ENCODE data around the gene SLC26A2. TPM values are rescaled to one million over a fixed set of nuclear protein-coding genes. Genes with fewer than 3 reads are reported as not detected.

The SLC26A2 gene
- total and polyA plus RNA-seq, 3 donors from 2014 or later, result 7.4 to 16.3 (median 13.5) TPM

DNA sequence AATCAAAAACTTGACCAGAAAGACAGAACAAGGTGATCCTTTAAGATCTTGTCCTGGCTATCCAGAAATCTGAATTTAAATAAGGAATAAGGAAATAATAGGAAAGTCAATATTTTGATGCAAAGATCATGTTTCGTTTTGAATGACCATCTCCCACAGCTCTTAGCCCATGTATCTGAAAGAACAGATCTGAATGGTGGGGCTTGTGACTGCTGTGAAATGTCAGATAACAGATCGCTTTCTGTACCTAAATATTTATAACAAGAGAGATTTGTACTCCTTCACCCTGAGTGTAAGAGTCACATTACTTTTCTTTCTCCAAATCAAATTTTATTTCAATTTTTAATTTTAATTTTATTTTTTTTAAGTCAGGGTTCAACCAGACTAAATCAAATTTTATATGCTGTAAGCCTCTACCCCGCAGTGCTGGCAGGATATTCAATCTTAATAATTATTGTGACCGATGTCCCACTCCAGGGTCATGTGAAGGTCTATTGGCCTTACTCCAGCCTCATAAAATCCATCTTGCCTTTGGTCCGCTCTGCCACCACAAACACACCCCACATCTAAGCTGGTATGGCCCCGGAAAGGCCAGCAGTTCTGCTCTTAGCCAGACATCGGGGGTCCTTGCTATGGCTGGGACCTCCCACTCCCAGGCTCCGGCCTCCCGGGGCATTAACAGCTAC lies 7.0 kb upstream of the SLC26A2 start:
- intact Hi-C loops (cut with DNase I; ENCODE audit: low total_unique reads), result no loop called here
- WGBS, 2 donors, result 80 to 81% methylated on average over 9 of the region's 9 CpGs
- Histone ChIP-seq H3K27ac (no peak overlapping the region), H3K9me3 (no peaks in the 10 kb centered on the region), H3K4me1 (no peaks in the 10 kb centered on the region), H3K4me3 (no peak overlapping the region), H3K27me3 (no peaks in the 10 kb centered on the region), H3K36me3 (ENCODE audit: low read depth, missing control alignments) (no peaks in the 10 kb centered on the region)
- no peak for DNase-seq
- TF ChIP-seq, protein P1, sequence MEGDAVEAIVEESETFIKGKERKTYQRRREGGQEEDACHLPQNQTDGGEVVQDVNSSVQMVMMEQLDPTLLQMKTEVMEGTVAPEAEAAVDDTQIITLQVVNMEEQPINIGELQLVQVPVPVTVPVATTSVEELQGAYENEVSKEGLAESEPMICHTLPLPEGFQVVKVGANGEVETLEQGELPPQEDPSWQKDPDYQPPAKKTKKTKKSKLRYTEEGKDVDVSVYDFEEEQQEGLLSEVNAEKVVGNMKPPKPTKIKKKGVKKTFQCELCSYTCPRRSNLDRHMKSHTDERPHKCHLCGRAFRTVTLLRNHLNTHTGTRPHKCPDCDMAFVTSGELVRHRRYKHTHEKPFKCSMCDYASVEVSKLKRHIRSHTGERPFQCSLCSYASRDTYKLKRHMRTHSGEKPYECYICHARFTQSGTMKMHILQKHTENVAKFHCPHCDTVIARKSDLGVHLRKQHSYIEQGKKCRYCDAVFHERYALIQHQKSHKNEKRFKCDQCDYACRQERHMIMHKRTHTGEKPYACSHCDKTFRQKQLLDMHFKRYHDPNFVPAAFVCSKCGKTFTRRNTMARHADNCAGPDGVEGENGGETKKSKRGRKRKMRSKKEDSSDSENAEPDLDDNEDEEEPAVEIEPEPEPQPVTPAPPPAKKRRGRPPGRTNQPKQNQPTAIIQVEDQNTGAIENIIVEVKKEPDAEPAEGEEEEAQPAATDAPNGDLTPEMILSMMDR (IDR thresholded peaks at IDR 0.05), result no peak
- no peak for TF ChIP-seq POLR2A (IDR thresholded peaks at IDR 0.05)

GRCh38 chr5:149954798-149955197 lies 5.8 kb upstream of the SLC26A2 start:
- no peak overlapping the region for H3K27ac ChIP-seq
- no peak for DNase-seq
- intact Hi-C loops (cut with DNase I; ENCODE audit: low total_unique reads), result no loop called here
- no peak overlapping the region for H3K4me3 ChIP-seq
- no peaks in the 10 kb centered on the region for H3K27me3 ChIP-seq
- TF ChIP-seq, protein P1 (IDR thresholded peaks at IDR 0.05), result no peak
- TF ChIP-seq POLR2A (IDR thresholded peaks at IDR 0.05), result no peak
- WGBS, 2 donors, result 75 to 85% methylated on average over 6 of the region's 6 CpGs
- no peaks in the 10 kb centered on the region for H3K9me3 ChIP-seq
- no peaks in the 10 kb centered on the region for H3K36me3 ChIP-seq (ENCODE audit: low read depth, missing control alignments)
- peaks cover 4% of the 10 kb centered on the region for H3K4me1 ChIP-seq

DNA sequence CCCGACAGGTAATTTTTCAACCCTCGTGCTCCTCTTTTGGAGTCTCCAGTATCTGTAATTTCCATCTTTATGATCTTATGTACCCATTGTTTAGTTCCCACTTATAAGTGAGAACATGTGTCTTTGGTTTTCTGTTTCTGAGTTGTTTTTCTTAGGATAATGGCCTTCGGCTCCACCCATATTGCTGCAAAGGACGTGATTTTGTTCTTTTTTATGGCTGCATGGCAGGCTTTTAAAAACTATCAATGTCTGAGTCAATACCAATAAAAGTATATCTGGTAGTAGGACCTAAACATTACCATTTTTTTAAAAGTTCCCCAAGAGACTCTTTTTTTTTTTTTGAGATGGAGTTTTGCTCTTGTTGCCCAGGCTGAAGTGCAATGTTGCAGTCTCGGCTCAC lies 3.9 kb upstream of the SLC26A2 start:
- intact Hi-C loops (cut with DNase I; ENCODE audit: low total_unique reads), result no loop called here
- DNase-seq, result no peak
- 78 to 85% methylated on average over 5 of the region's 5 CpGs for WGBS, 2 donors

GRCh38 chr5:149957855-149958254 lies 2.7 kb upstream of the SLC26A2 start:
- Histone ChIP-seq H3K4me1 (peaks cover 14% of the 10 kb centered on the region), H3K27me3 (no peaks in the 10 kb centered on the region), H3K27ac (no peak overlapping the region), H3K36me3 (ENCODE audit: low read depth, missing control alignments) (no peaks in the 10 kb centered on the region), H3K4me3 (no peak overlapping the region), H3K9me3 (no peaks in the 10 kb centered on the region)
- no peak for DNase-seq
- intact Hi-C loops (cut with DNase I; ENCODE audit: low total_unique reads), result no loop called here
- TF ChIP-seq POLR2A (IDR thresholded peaks at IDR 0.05), result no peak
- TF ChIP-seq, protein P1 (IDR thresholded peaks at IDR 0.05), result no peak
- 88 to 90% methylated on average over 4 of the region's 4 CpGs for WGBS, 2 donors

More for the DNA sequence above, 3.9 kb upstream of the SLC26A2 start:
- Histone ChIP-seq H3K27me3 (no peaks in the 10 kb centered on the region), H3K27ac (no peak overlapping the region), H3K4me1 (peaks cover 13% of the 10 kb centered on the region), H3K4me3 (no peak overlapping the region), H3K36me3 (ENCODE audit: low read depth, missing control alignments) (no peaks in the 10 kb centered on the region), H3K9me3 (no peaks in the 10 kb centered on the region)
- no peak for TF ChIP-seq POLR2A (IDR thresholded peaks at IDR 0.05)
- TF ChIP-seq, protein P1 (IDR thresholded peaks at IDR 0.05), result no peak
